Activated naive CD8-positive, alpha-beta T cell treated with anti-CD3 and anti-CD28 coated beads, Interleukin-2, amount 10 ng/mL, durations not matched to agents 7 days and 5 days (primary cell): ENCODE measurements around the gene SNORC. TPM values are rescaled to one million over a fixed set of nuclear protein-coding genes. Genes with fewer than 3 reads are reported as not detected.

ENCODE experiments used
- ATAC-seq: fragments of 150-1000 bp; cut with Tn5 transposase; one replicate; pipeline ENCODE4 v1.10.0; 2021; ENCODE audit warnings: low read depth, moderate library complexity
- POLR2A ChIA-PET: fragments of 350-600 bp; sonication (Branson Sonifier 250); formaldehyde crosslinking; loops from one replicate; lab custom pipeline; 2021; ENCODE audit warnings: antibody characterized with exemption; lab: Charles Lee
- DNase-seq: peaks from one replicate; pipeline ENCODE4 v3.0.0; 2021
- H3K27ac Mint-ChIP-seq: one replicate; pipeline ENCODE4 v1.8.0; 2022; ENCODE audit warnings: mild to moderate bottlenecking, mixed read lengths
- H3K27me3 Mint-ChIP-seq: one replicate; pipeline ENCODE4 v1.8.0; 2022; ENCODE audit warnings: mild to moderate bottlenecking, moderate library complexity, mixed read lengths
- H3K36me3 Mint-ChIP-seq: one replicate; pipeline ENCODE4 v1.8.0; 2021; ENCODE audit warnings: mild to moderate bottlenecking, mixed read lengths
- H3K4me1 Mint-ChIP-seq: one replicate; pipeline ENCODE4 v1.8.0; 2021; ENCODE audit warnings: mixed read lengths
- H3K4me3 Mint-ChIP-seq: one replicate; pipeline ENCODE4 v1.8.0; 2022; ENCODE audit warnings: mild to moderate bottlenecking, moderate library complexity, mixed read lengths
- H3K9me3 Mint-ChIP-seq: one replicate; pipeline ENCODE4 v1.8.0; 2021; ENCODE audit warnings: mixed read lengths
- total RNA-seq, 2 experiments: library from RNA; stranded (reverse); gene quantifications; one replicate each; pipeline ENCODE4 v1.2.3, GENCODE V29; 2021

SNORC gene
- total RNA-seq, 2 experiments from 2014 or later, result 1.5 to 2.1 TPM

- peaks cover 7% of the 10 kb centered on the region for H3K36me3 Mint-ChIP-seq
- H3K4me1 Mint-ChIP-seq, result no peaks in the 10 kb centered on the region
- H3K27ac Mint-ChIP-seq, result no peak overlapping the region
- no peaks in the 10 kb centered on the region for H3K27me3 Mint-ChIP-seq
- DNase-seq (no peak), ATAC-seq (no peak)
- POLR2A ChIA-PET, result no interaction called here
- no peaks in the 10 kb centered on the region for H3K9me3 Mint-ChIP-seq
- no peak overlapping the region for H3K4me3 Mint-ChIP-seq
These were observed 16.0 kb upstream of the SNORC start for GRCh38 chr2:232854082-232854481.

GRCh38 chr2:232857158-232857563 lies 12.9 kb upstream of the SNORC start:
- Mint-ChIP-seq H3K4me1 (no peaks in the 10 kb centered on the region), H3K27me3 (no peaks in the 10 kb centered on the region), H3K4me3 (no peak overlapping the region), H3K27ac (no peak overlapping the region), H3K36me3 (peaks cover 6% of the 10 kb centered on the region), H3K9me3 (no peaks in the 10 kb centered on the region)
- no peak for DNase-seq
- ATAC-seq, result no peak
- POLR2A ChIA-PET, result no interaction called here

- Mint-ChIP-seq H3K27me3 (no peaks in the 10 kb centered on the region), H3K4me3 (no peak overlapping the region), H3K9me3 (no peaks in the 10 kb centered on the region), H3K27ac (no peak overlapping the region), H3K36me3 (peaks cover 5% of the 10 kb centered on the region), H3K4me1 (no peaks in the 10 kb centered on the region)
- DNase-seq, result no peak
- ATAC-seq, result no peak
- POLR2A ChIA-PET, result no interaction called here
These were observed 10.6 kb upstream of the SNORC start for GRCh38 chr2:232859385-232859916.

- H3K27ac Mint-ChIP-seq, result no peak overlapping the region
- POLR2A ChIA-PET, result no interaction called here
- no peaks in the 10 kb centered on the region for H3K4me1 Mint-ChIP-seq
- ATAC-seq, result no peak
- DNase-seq, result no peak
- H3K27me3 Mint-ChIP-seq, result no peaks in the 10 kb centered on the region
- peaks cover 5% of the 10 kb centered on the region for H3K36me3 Mint-ChIP-seq
- H3K4me3 Mint-ChIP-seq, result no peak overlapping the region
- H3K9me3 Mint-ChIP-seq, result no peaks in the 10 kb centered on the region
These were observed 9.3 kb upstream of the SNORC start for GRCh38 chr2:232860593-232861241.

- DNase-seq (no peak), ATAC-seq (no peak)
- POLR2A ChIA-PET, result no interaction called here
- no peaks in the 10 kb centered on the region for H3K9me3 Mint-ChIP-seq
- H3K36me3 Mint-ChIP-seq, result peaks cover 5% of the 10 kb centered on the region
- no peaks in the 10 kb centered on the region for H3K4me1 Mint-ChIP-seq
- no peak overlapping the region for H3K27ac Mint-ChIP-seq
- no peak overlapping the region for H3K4me3 Mint-ChIP-seq
- no peaks in the 10 kb centered on the region for H3K27me3 Mint-ChIP-seq
These were observed 8.7 kb upstream of the SNORC start for GRCh38 chr2:232861353-232861752.

GRCh38 chr2:232863996-232864395 lies 6.1 kb upstream of the SNORC start:
- no peaks in the 10 kb centered on the region for H3K27me3 Mint-ChIP-seq
- POLR2A ChIA-PET, result no interaction called here
- H3K4me1 Mint-ChIP-seq, result no peaks in the 10 kb centered on the region
- no peak overlapping the region for H3K4me3 Mint-ChIP-seq
- no peak for ATAC-seq
- no peak overlapping the region for H3K27ac Mint-ChIP-seq
- no peak for DNase-seq
- H3K36me3 Mint-ChIP-seq, result peaks cover 5% of the 10 kb centered on the region
- H3K9me3 Mint-ChIP-seq, result no peaks in the 10 kb centered on the region

- Mint-ChIP-seq H3K4me3 (no peak overlapping the region), H3K4me1 (no peaks in the 10 kb centered on the region), H3K27ac (no peak overlapping the region), H3K9me3 (no peaks in the 10 kb centered on the region), H3K36me3 (peaks cover 4% of the 10 kb centered on the region), H3K27me3 (no peaks in the 10 kb centered on the region)
- POLR2A ChIA-PET, result no interaction called here
- ATAC-seq, result no peak
- DNase-seq, result no peak
These were observed 4.9 kb upstream of the SNORC start for GRCh38 chr2:232865165-232865564.

GRCh38 chr2:232866104-232866503 lies 4.0 kb upstream of the SNORC start:
- no peak overlapping the region for H3K27ac Mint-ChIP-seq
- peaks cover 4% of the 10 kb centered on the region for H3K36me3 Mint-ChIP-seq
- H3K9me3 Mint-ChIP-seq, result no peaks in the 10 kb centered on the region
- H3K27me3 Mint-ChIP-seq, result no peaks in the 10 kb centered on the region
- no peak overlapping the region for H3K4me3 Mint-ChIP-seq
- no peak for DNase-seq
- POLR2A ChIA-PET, result interaction anchor here (0.6 kb wide), 1 partner anchor 228 kb away, joined by 4 read pairs; no protein-coding TSS in a partner anchor
- no peaks in the 10 kb centered on the region for H3K4me1 Mint-ChIP-seq
- ATAC-seq, result no peak

GRCh38 chr2:232869138-232870017 lies 686 bp upstream of the SNORC start:
- H3K4me1 Mint-ChIP-seq, result no peaks in the 10 kb centered on the region
- no peak overlapping the region for H3K4me3 Mint-ChIP-seq
- DNase-seq (no peak), ATAC-seq (no peak)
- H3K36me3 Mint-ChIP-seq, result no peaks in the 10 kb centered on the region
- H3K9me3 Mint-ChIP-seq, result no peaks in the 10 kb centered on the region
- H3K27me3 Mint-ChIP-seq, result no peaks in the 10 kb centered on the region
- no peak overlapping the region for H3K27ac Mint-ChIP-seq
- POLR2A ChIA-PET, result no interaction called here

GRCh38 chr2:232870766-232871371 lies 805 bp downstream of the SNORC start:
- DNase-seq (no peak), ATAC-seq (no peak)
- no peaks in the 10 kb centered on the region for H3K36me3 Mint-ChIP-seq
- H3K27me3 Mint-ChIP-seq, result peaks cover 8% of the 10 kb centered on the region
- POLR2A ChIA-PET, result no interaction called here
- no peaks in the 10 kb centered on the region for H3K9me3 Mint-ChIP-seq
- H3K4me3 Mint-ChIP-seq, result no peak overlapping the region
- no peak overlapping the region for H3K27ac Mint-ChIP-seq
- peaks cover 5% of the 10 kb centered on the region for H3K4me1 Mint-ChIP-seq

- DNase-seq (no peak), ATAC-seq (no peak)
- no peaks in the 10 kb centered on the region for H3K36me3 Mint-ChIP-seq
- H3K4me1 Mint-ChIP-seq, result peaks cover 5% of the 10 kb centered on the region
- no peak overlapping the region for H3K27ac Mint-ChIP-seq
- POLR2A ChIA-PET, result no interaction called here
- peaks cover 8% of the 10 kb centered on the region for H3K27me3 Mint-ChIP-seq
- H3K9me3 Mint-ChIP-seq, result no peaks in the 10 kb centered on the region
- no peak overlapping the region for H3K4me3 Mint-ChIP-seq
These were observed 1.4 kb downstream of the SNORC start for GRCh38 chr2:232871418-232871834.

- peaks cover 5% of the 10 kb centered on the region for H3K4me1 Mint-ChIP-seq
- POLR2A ChIA-PET, result no interaction called here
- ATAC-seq, result no peak
- H3K27me3 Mint-ChIP-seq, result peaks cover 8% of the 10 kb centered on the region
- H3K9me3 Mint-ChIP-seq, result no peaks in the 10 kb centered on the region
- H3K27ac Mint-ChIP-seq, result no peak overlapping the region
- no peak overlapping the region for H3K4me3 Mint-ChIP-seq
- no peaks in the 10 kb centered on the region for H3K36me3 Mint-ChIP-seq
- no peak for DNase-seq
These were observed 2.0 kb downstream of the SNORC start for GRCh38 chr2:232871835-232872736.

- DNase-seq (peak; percentile 18), ATAC-seq (no peak)
- Mint-ChIP-seq H3K27ac (no peak overlapping the region), H3K4me3 (no peak overlapping the region), H3K36me3 (no peaks in the 10 kb centered on the region), H3K27me3 (peaks cover 8% of the 10 kb centered on the region), H3K9me3 (no peaks in the 10 kb centered on the region), H3K4me1 (peaks cover 5% of the 10 kb centered on the region)
- POLR2A ChIA-PET, result no interaction called here
These were observed 2.8 kb downstream of the SNORC start for GRCh38 chr2:232872826-232873225.
